Pancreas (tissue), 10 donors: ENCODE measurements around the gene STAT5B. TPM values are rescaled to one million over a fixed set of nuclear protein-coding genes. Genes with fewer than 3 reads are reported as not detected.
A peak's percentile ranks its signal among the peaks of the same experiment; 100 is the strongest.
"Not testable (repeated sequence)": the region's sequence is repeated elsewhere in the genome, so short reads cannot be mapped to it uniquely, and the experiment has no call there.

ENCODE experiments used
- ATAC-seq, 4 donors: fragments of 200-7000 bp; cut with Tn5 transposase; one replicate each; pipeline versions ENCODE4 v1.8.0 to v1.9.1; 2020; ENCODE audit warnings: mild to moderate bottlenecking in 4 of 4, moderate library complexity in 4 of 4
- DNase-seq, 6 donors: peaks; one replicate each; pipeline ENCODE4 v3.0.0-alpha.2; 2020
- FAIRE-seq: peaks from 2 replicates; lab custom pipeline; 2012; peaks lifted over from hg19 to GRCh38; lab: Jason Lieb, UNC
- H3K27ac ChIP-seq, 4 donors: fragments of 200-600 bp; sonication (generic); 1 replicate in 3 of 4; 2 replicates in 1 of 4; pipeline versions ENCODE4 v1.5.0 to v1.8.0; 2020
- H3K27me3 ChIP-seq, 4 donors: fragments of 200-600 bp; one replicate each; pipeline ENCODE4 v1.8.0; 2021
- H3K36me3 ChIP-seq, 3 donors: fragments of 200-600 bp; sonication (generic) in 1 of 3; one replicate each; pipeline versions ENCODE4 v1.5.0 to v1.8.0; 2020 to 2021
- H3K4me1 ChIP-seq, 3 donors: fragments of 200-600 bp; one replicate each; pipeline ENCODE4 v1.8.0; 2021
- H3K4me3 ChIP-seq, 4 donors: fragments of 200-600 bp; sonication (generic) in 2 of 4; one replicate each; pipeline versions ENCODE4 v1.5.0 to v1.8.0; 2020 to 2021
- H3K9me3 ChIP-seq, 4 donors: fragments of 200-600 bp; one replicate each; pipeline ENCODE4 v1.8.0; 2021
- CTCF ChIP-seq, 4 donors: fragments of 200-600 bp; sonication (generic) in 3 of 4; IDR thresholded peaks; one replicate each; pipeline versions ENCODE4 v1.5.0 to v1.8.0; 2021; ENCODE audit warnings: antibody characterized with exemption in 4 of 4
- WGBS, 2 donors: extraction: QIAGEN DNeasy Blood & Tissue Kit; methylation state at CpG; one replicate each; pipeline ENCODE4 v1.1.7; 2013; 5-methylcytosine and 5-hydroxymethylcytosine counted together
- intact Hi-C, 3 donors: fragments of 100-400 bp; cut with DNase I; formaldehyde crosslinking; loops; one replicate each; pipeline versions ENCODE4 v1.11.1 to v1.14.2; 2022
- polyA plus RNA-seq, 2 donors: library from polyadenylated mRNA; stranded (reverse); fragments of 200-250 nt; gene quantifications; one replicate each; pipeline ENCODE4 v1.2.3, GENCODE V29; 2013
- total RNA-seq, 6 donors: library from RNA; stranded (reverse); fragmentation: NEBNext Ultra II Directional in 4 of 6; extraction: Animal tissue kit (Norgen Biotek cat#: 25700) in 4 of 6; gene quantifications; one replicate each; pipeline versions ENCODE4 v1.2.1 to v1.2.4, GENCODE V29; 2021 to 2023
- donor health status: healthy with polysubstance abuse.
- donor health status: DM: no; HTN: no; CAD: no; lungs with moderate emphysema.
- donor health status: DM: no; HTN: no; CAD: no.
- donor health status: control.
- donor health status: control.
- donor health status: Bipolar disorder and iron deficiency.
- donor health status: DM: yes; HTN: yes; CAD: no.
- donor health status: DM: no; HTN: no; CAD: no.
- donor health status: DM: no; HTN: no; CAD: no.
- donor health status: DM: yes; HTN: yes; CAD: no.

Gene STAT5B
- total and polyA plus RNA-seq, 8 donors: 17.9 to 27.5 (median 24.1) TPM

- TF ChIP-seq CTCF (IDR thresholded peaks at IDR 0.05): no peak
- Histone ChIP-seq H3K27ac (no peak overlapping the region), H3K4me3 (no peak overlapping the region), H3K9me3 (no peaks in the 10 kb centered on the region), H3K36me3 (no peaks in the 10 kb centered on the region), H3K27me3 (no peaks in the 10 kb centered on the region), H3K4me1 (no peaks in the 10 kb centered on the region)
- DNase-seq (no peak), FAIRE-seq (no peak), ATAC-seq (peak in 1 of 4 donors; percentile 45)
- intact Hi-C loops: no loop called here
- 76 to 79% methylated on average over 9 of the region's 9 CpGs for WGBS, 2 donors
These were observed 9.0 kb downstream of the STAT5B start for GRCh38 chr17:42266918-42267766.

GRCh38 chr17:42266462-42266861 lies 9.7 kb downstream of the STAT5B start:
- Histone ChIP-seq H3K27ac (no peak overlapping the region), H3K9me3 (no peaks in the 10 kb centered on the region), H3K36me3 (no peaks in the 10 kb centered on the region), H3K4me3 (no peak overlapping the region), H3K4me1 (no peaks in the 10 kb centered on the region), H3K27me3 (no peaks in the 10 kb centered on the region)
- FAIRE-seq: no peak
- 87 to 96% methylated on average over 2 of the region's 2 CpGs for WGBS, 2 donors
- no peak for DNase-seq
- no peak for TF ChIP-seq CTCF (IDR thresholded peaks at IDR 0.05)
- intact Hi-C loops: no loop called here
- no peak for ATAC-seq

GRCh38 chr17:42264366-42264765 lies 11.8 kb downstream of the STAT5B start:
- FAIRE-seq, H3K9me3 ChIP-seq, DNase-seq, ATAC-seq, intact Hi-C loops, H3K27ac ChIP-seq, H3K27me3 ChIP-seq, H3K4me1 ChIP-seq, H3K36me3 ChIP-seq, H3K4me3 ChIP-seq: not testable (repeated sequence)
- 93% methylated on average over 2 of the region's 4 CpGs; no CpG with 5 or more reads in 1 of the 2 donors for WGBS, 2 donors

DNA sequence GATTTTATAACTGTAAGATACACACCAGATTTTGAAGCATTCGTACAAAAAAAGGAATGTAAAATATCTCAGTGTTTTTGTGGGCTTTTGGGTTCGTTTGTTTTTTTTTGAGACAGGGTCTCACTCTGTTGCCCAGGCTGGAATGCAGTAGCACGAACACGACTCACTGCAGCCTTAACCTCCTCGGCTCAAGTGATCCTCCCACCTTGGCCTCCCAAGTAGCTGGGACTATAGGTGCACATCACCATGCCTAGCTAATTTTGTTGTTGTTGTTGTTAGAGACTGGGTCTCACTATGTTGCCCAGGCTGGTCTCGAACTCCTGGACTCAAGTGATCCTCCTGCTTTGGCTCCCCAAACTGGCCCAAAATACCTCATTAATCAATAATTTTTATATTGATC lies 15.9 kb downstream of the STAT5B start:
- no peak overlapping the region for H3K27ac ChIP-seq
- H3K9me3 ChIP-seq: no peaks in the 10 kb centered on the region
- no peaks in the 10 kb centered on the region for H3K4me1 ChIP-seq
- no peaks in the 10 kb centered on the region for H3K27me3 ChIP-seq
- ATAC-seq (no peak), FAIRE-seq (no peak), DNase-seq (no peak)
- no peak for TF ChIP-seq CTCF (IDR thresholded peaks at IDR 0.05)
- H3K36me3 ChIP-seq: no peaks in the 10 kb centered on the region
- intact Hi-C loops: no loop called here
- H3K4me3 ChIP-seq: no peak overlapping the region
- WGBS, 2 donors: 90 to 93% methylated on average over 6 of the region's 6 CpGs

- no peak for ATAC-seq
- H3K9me3 ChIP-seq: no peaks in the 10 kb centered on the region
- WGBS, 2 donors: 94 to 96% methylated on average over 8 of the region's 8 CpGs
- H3K27ac ChIP-seq: no peak overlapping the region
- no peaks in the 10 kb centered on the region for H3K36me3 ChIP-seq
- FAIRE-seq: no peak
- intact Hi-C loops: no loop called here
- H3K4me1 ChIP-seq: no peaks in the 10 kb centered on the region
- no peaks in the 10 kb centered on the region for H3K27me3 ChIP-seq
- no peak for TF ChIP-seq CTCF (IDR thresholded peaks at IDR 0.05)
- DNase-seq: no peak
- no peak overlapping the region for H3K4me3 ChIP-seq
These were observed 20.7 kb downstream of the STAT5B start for GRCh38 chr17:42255445-42255844.
